ENCODE data around the gene MAPK14. TPM values are rescaled to one million over a fixed set of nuclear protein-coding genes. Genes with fewer than 3 reads are reported as not detected.
"Not testable (repeated sequence)": the region's sequence is repeated elsewhere in the genome, so short reads cannot be mapped to it uniquely, and the experiment has no call there.

Gene MAPK14
- total and polyA plus RNA-seq, 5 donors from 2014 or later: 44.6 to 65.0 (median 53.8) TPM

DNA sequence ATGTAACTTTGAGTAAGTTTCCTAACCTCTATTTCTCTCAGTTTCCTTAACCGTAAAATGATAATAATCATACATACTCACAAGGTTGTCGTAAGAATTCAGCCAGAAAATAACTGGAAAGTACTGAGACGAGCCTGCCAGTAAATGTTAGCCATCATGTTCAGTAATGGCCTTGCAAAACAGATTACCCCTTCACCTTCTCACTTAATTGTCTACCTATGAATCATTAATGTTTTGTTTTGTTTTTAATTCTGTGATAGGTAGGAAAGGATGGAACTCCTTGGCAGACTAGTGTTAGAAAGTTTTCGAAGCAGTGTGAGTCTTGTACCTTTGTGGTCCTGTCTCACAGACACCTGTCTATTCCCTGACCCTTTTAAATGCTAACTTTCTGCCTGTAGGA is 50.6 kb downstream of the MAPK14 start:
- Histone ChIP-seq H3K36me3 (ENCODE audit: control insufficient read depth, insufficient read depth, low read length) (peaks cover 79% of the 10 kb centered on the region), H3K9me3 (ENCODE audit: control insufficient read depth in 2 of 2, low read length in 2 of 2) (no peaks in the 10 kb centered on the region), H3K27ac (ENCODE audit: insufficient read depth, low read length, poor library complexity, severe bottlenecking) (no peak overlapping the region), H3K27me3 (ENCODE audit: control insufficient read depth, insufficient read depth, low read length) (no peaks in the 10 kb centered on the region), H3K4me3 (ENCODE audit: low read depth, low read length) (no peak overlapping the region), H3K4me1 (ENCODE audit: control insufficient read depth, insufficient read depth, low read length, poor library complexity, severe bottlenecking) (no peaks in the 10 kb centered on the region)
- Mint-ChIP-seq H3K4me1 (peaks cover 8 to 35% (median 12%) of the 10 kb centered on the region in 4 donors), H3K9me3 (peaks cover 0 to 2% (median 0%) of the 10 kb centered on the region in 7 donors), H3K27ac (no peak overlapping the region), H3K4me3 (no peak overlapping the region), H3K27me3 (no peaks in the 10 kb centered on the region), H3K36me3 (peaks cover 38% of the 10 kb centered on the region)
- DNase-seq: no peak
- ATAC-seq (ENCODE audit: low read depth in 2 of 2): no peak

- Histone ChIP-seq H3K4me1 (ENCODE audit: control insufficient read depth, insufficient read depth, low read length, poor library complexity, severe bottlenecking) (no peaks in the 10 kb centered on the region), H3K9me3 (ENCODE audit: control insufficient read depth in 2 of 2, low read length in 2 of 2) (no peaks in the 10 kb centered on the region), H3K27ac (ENCODE audit: insufficient read depth, low read length, poor library complexity, severe bottlenecking) (no peak overlapping the region), H3K36me3 (ENCODE audit: control insufficient read depth, insufficient read depth, low read length) (peaks cover 83% of the 10 kb centered on the region), H3K4me3 (ENCODE audit: low read depth, low read length) (no peak overlapping the region), H3K27me3 (ENCODE audit: control insufficient read depth, insufficient read depth, low read length) (no peaks in the 10 kb centered on the region)
- Mint-ChIP-seq H3K4me1 (peaks cover 8 to 33% (median 11%) of the 10 kb centered on the region in 4 donors), H3K36me3 (peaks cover 49% of the 10 kb centered on the region), H3K4me3 (no peak overlapping the region), H3K27me3 (no peaks in the 10 kb centered on the region), H3K9me3 (peaks cover 0 to 2% (median 0%) of the 10 kb centered on the region in 7 donors), H3K27ac (no peak overlapping the region)
- ATAC-seq (ENCODE audit: low read depth in 2 of 2) (no peak), DNase-seq (no peak)
Measured at GRCh38 chr6:36079601-36080000, 52.0 kb downstream of the MAPK14 start.

GRCh38 chr6:36082318-36082717 is 54.7 kb downstream of the MAPK14 start:
- DNase-seq: no peak
- H3K4me1 Mint-ChIP-seq: peaks cover 0 to 31% (median 8%) of the 10 kb centered on the region in 4 donors
- Histone ChIP-seq H3K27me3 (ENCODE audit: control insufficient read depth, insufficient read depth, low read length) (no peaks in the 10 kb centered on the region), H3K27ac (ENCODE audit: insufficient read depth, low read length, poor library complexity, severe bottlenecking) (no peak overlapping the region), H3K4me3 (ENCODE audit: low read depth, low read length) (no peak overlapping the region), H3K9me3 (ENCODE audit: control insufficient read depth in 2 of 2, low read length in 2 of 2) (no peaks in the 10 kb centered on the region), H3K4me1 (ENCODE audit: control insufficient read depth, insufficient read depth, low read length, poor library complexity, severe bottlenecking) (no peaks in the 10 kb centered on the region), H3K36me3 (ENCODE audit: control insufficient read depth, insufficient read depth, low read length) (peaks cover 67% of the 10 kb centered on the region)
- H3K27me3 Mint-ChIP-seq: no peaks in the 10 kb centered on the region
- peaks cover 45% of the 10 kb centered on the region for H3K36me3 Mint-ChIP-seq
- ATAC-seq (ENCODE audit: low read depth in 2 of 2): no peak
- peak overlapping the region in 1 of 3 donors; percentile 33 for H3K27ac Mint-ChIP-seq
- peaks cover 0 to 2% (median 0%) of the 10 kb centered on the region in 7 donors for H3K9me3 Mint-ChIP-seq
- H3K4me3 Mint-ChIP-seq: no peak overlapping the region

- Histone ChIP-seq H3K27ac (ENCODE audit: insufficient read depth, low read length, poor library complexity, severe bottlenecking) (no peak overlapping the region), H3K4me1 (ENCODE audit: control insufficient read depth, insufficient read depth, low read length, poor library complexity, severe bottlenecking) (no peaks in the 10 kb centered on the region), H3K9me3 (ENCODE audit: control insufficient read depth in 2 of 2, low read length in 2 of 2) (no peaks in the 10 kb centered on the region), H3K4me3 (ENCODE audit: low read depth, low read length) (no peak overlapping the region), H3K27me3 (ENCODE audit: control insufficient read depth, insufficient read depth, low read length) (no peaks in the 10 kb centered on the region), H3K36me3 (ENCODE audit: control insufficient read depth, insufficient read depth, low read length) (peaks cover 56% of the 10 kb centered on the region)
- Mint-ChIP-seq H3K4me3 (no peak overlapping the region), H3K4me1 (peaks cover 0 to 27% (median 7%) of the 10 kb centered on the region in 4 donors), H3K27ac (no peak overlapping the region), H3K27me3 (no peaks in the 10 kb centered on the region), H3K36me3 (peaks cover 48% of the 10 kb centered on the region), H3K9me3 (peaks cover 0 to 2% (median 0%) of the 10 kb centered on the region in 7 donors)
- no peak for ATAC-seq (ENCODE audit: low read depth in 2 of 2)
- no peak for DNase-seq
Measured at GRCh38 chr6:36083446-36083845, 55.8 kb downstream of the MAPK14 start.

GRCh38 chr6:36088204-36088603 is 60.6 kb downstream of the MAPK14 start:
- not testable (repeated sequence) for H3K4me3 Mint-ChIP-seq; H3K27me3 Mint-ChIP-seq; H3K9me3 ChIP-seq (ENCODE audit: control insufficient read depth in 2 of 2, low read length in 2 of 2); H3K4me1 ChIP-seq (ENCODE audit: control insufficient read depth, insufficient read depth, low read length, poor library complexity, severe bottlenecking); DNase-seq; H3K9me3 Mint-ChIP-seq; ATAC-seq (ENCODE audit: low read depth in 2 of 2); H3K4me3 ChIP-seq (ENCODE audit: low read depth, low read length); H3K27me3 ChIP-seq (ENCODE audit: control insufficient read depth, insufficient read depth, low read length); H3K27ac ChIP-seq (ENCODE audit: insufficient read depth, low read length, poor library complexity, severe bottlenecking)
- H3K36me3 ChIP-seq (ENCODE audit: control insufficient read depth, insufficient read depth, low read length): peaks cover 27% of the 10 kb centered on the region
- peaks cover 32% of the 10 kb centered on the region for H3K36me3 Mint-ChIP-seq
- H3K4me1 Mint-ChIP-seq: peaks cover 0 to 14% (median 9%) of the 10 kb centered on the region in 4 donors
- peak overlapping the region; percentile 47 to 77 (median 60) for H3K27ac Mint-ChIP-seq

DNA sequence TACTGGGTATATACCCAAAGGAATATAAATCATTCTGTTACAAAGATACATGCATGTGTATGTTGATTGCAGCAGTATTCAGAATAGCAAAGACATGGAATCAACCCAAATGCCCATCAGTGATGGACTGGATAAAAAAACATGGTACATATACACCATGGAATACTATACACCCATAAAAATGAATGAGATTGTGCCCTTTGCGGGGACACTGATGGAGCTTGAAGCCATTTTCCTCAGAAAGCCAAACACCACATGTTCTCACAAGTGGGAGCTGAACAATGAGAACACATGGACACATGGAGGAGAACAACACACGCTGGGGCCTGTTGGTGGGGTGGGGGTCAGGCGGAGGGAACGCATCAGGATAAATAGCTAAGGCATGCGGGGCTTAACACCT is 61.4 kb downstream of the MAPK14 start:
- peaks cover 27% of the 10 kb centered on the region for H3K36me3 Mint-ChIP-seq
- H3K4me3 Mint-ChIP-seq: no peak overlapping the region
- H3K27ac Mint-ChIP-seq: peak overlapping the region in 2 of 3 donors; percentile 28 to 38
- no peaks in the 10 kb centered on the region for H3K27me3 Mint-ChIP-seq
- H3K36me3 ChIP-seq (ENCODE audit: control insufficient read depth, insufficient read depth, low read length): peaks cover 19% of the 10 kb centered on the region
- H3K9me3 ChIP-seq (ENCODE audit: control insufficient read depth in 2 of 2, low read length in 2 of 2): no peaks in the 10 kb centered on the region
- H3K27ac ChIP-seq (ENCODE audit: insufficient read depth, low read length, poor library complexity, severe bottlenecking): no peak overlapping the region
- H3K4me1 Mint-ChIP-seq: peaks cover 0 to 14% (median 9%) of the 10 kb centered on the region in 4 donors
- H3K4me1 ChIP-seq (ENCODE audit: control insufficient read depth, insufficient read depth, low read length, poor library complexity, severe bottlenecking): no peaks in the 10 kb centered on the region
- H3K4me3 ChIP-seq (ENCODE audit: low read depth, low read length): no peak overlapping the region
- no peaks in the 10 kb centered on the region for H3K27me3 ChIP-seq (ENCODE audit: control insufficient read depth, insufficient read depth, low read length)
- no peak for DNase-seq
- ATAC-seq (ENCODE audit: low read depth in 2 of 2): no peak
- peaks cover 0 to 1% (median 0%) of the 10 kb centered on the region in 7 donors for H3K9me3 Mint-ChIP-seq

DNA sequence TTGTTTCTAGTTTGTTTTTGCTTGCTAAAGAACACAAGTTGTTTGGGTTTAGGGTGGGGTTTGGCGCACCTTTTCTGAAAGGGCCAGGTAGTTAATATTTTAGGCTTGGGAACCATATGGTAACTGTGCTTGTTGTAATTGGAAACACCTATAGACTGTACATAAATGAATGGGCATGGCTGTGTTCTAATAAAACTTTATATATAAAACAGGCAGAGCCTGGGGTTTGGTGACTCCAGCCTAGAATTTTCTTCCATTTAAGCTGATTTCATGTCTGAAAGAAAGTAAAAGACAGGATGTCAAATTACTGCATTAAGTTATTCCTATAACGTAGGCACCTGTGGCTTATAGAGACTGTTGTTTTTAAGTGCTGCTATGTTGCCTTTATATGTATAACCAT is 66.6 kb downstream of the MAPK14 start:
- no peaks in the 10 kb centered on the region for H3K9me3 Mint-ChIP-seq
- no peak overlapping the region for H3K4me3 Mint-ChIP-seq
- Histone ChIP-seq H3K36me3 (ENCODE audit: control insufficient read depth, insufficient read depth, low read length) (peaks cover 25% of the 10 kb centered on the region), H3K27ac (ENCODE audit: insufficient read depth, low read length, poor library complexity, severe bottlenecking) (peak overlapping the region; percentile 36), H3K4me3 (ENCODE audit: low read depth, low read length) (no peak overlapping the region), H3K4me1 (ENCODE audit: control insufficient read depth, insufficient read depth, low read length, poor library complexity, severe bottlenecking) (peaks cover 20% of the 10 kb centered on the region), H3K27me3 (ENCODE audit: control insufficient read depth, insufficient read depth, low read length) (no peaks in the 10 kb centered on the region), H3K9me3 (ENCODE audit: control insufficient read depth in 2 of 2, low read length in 2 of 2) (no peaks in the 10 kb centered on the region)
- H3K27me3 Mint-ChIP-seq: no peaks in the 10 kb centered on the region
- H3K27ac Mint-ChIP-seq: peak overlapping the region in 1 of 3 donors; percentile 73
- DNase-seq (no peak), ATAC-seq (ENCODE audit: low read depth in 2 of 2) (no peak)
- H3K36me3 Mint-ChIP-seq: peaks cover 27% of the 10 kb centered on the region
- H3K4me1 Mint-ChIP-seq: peaks cover 13 to 34% (median 19%) of the 10 kb centered on the region in 4 donors

DNA sequence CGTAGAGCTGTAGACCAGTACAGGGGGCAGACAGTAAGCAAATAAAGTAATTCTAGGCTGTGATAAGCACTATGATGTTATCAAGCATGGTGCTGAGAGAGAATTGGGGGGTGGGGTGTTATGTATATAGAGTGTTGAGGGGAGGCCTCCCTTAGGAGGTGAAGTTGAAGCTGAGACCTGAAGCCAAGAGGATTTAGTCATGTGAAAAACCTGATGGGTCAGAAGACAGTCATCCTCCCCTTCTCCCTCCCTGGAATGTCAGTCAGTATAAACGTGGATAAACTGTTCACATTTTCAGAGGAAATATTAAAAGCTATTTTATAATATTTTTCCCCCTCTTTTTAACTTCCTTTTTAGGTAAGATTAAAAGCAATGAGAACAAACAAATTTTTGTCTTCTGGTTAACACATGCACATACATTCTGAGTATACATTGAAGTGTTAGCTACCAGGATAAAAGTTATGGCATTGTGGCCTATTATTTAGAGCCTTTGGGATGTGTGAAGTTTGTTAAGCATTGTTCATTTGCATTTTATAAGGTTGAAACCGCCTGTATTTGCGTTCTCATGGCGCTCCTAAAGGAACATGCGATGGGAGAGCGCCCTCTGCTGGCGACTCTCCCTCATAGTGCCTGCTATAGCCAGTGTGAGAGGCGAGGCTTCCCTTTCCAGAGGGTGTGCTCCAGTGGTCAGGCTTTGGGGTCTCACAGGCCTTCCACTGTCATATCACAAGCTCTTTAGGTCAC is 67.3 kb downstream of the MAPK14 start:
- Mint-ChIP-seq H3K4me1 (peaks cover 15 to 41% (median 25%) of the 10 kb centered on the region in 4 donors), H3K36me3 (peaks cover 27% of the 10 kb centered on the region), H3K27me3 (no peaks in the 10 kb centered on the region), H3K4me3 (no peak overlapping the region), H3K27ac (peak overlapping the region; percentile 2 to 73 (median 69)), H3K9me3 (no peaks in the 10 kb centered on the region)
- Histone ChIP-seq H3K27me3 (ENCODE audit: control insufficient read depth, insufficient read depth, low read length) (no peaks in the 10 kb centered on the region), H3K36me3 (ENCODE audit: control insufficient read depth, insufficient read depth, low read length) (peaks cover 25% of the 10 kb centered on the region), H3K27ac (ENCODE audit: insufficient read depth, low read length, poor library complexity, severe bottlenecking) (peak overlapping the region; percentile 48), H3K4me3 (ENCODE audit: low read depth, low read length) (peak overlapping the region; percentile 42), H3K9me3 (ENCODE audit: control insufficient read depth in 2 of 2, low read length in 2 of 2) (no peaks in the 10 kb centered on the region), H3K4me1 (ENCODE audit: control insufficient read depth, insufficient read depth, low read length, poor library complexity, severe bottlenecking) (peaks cover 27% of the 10 kb centered on the region)
- ATAC-seq (ENCODE audit: low read depth in 2 of 2): peak; percentile 75 to 79
- DNase-seq: peak; percentile 71 to 84 (median 79)
